Type B pancreatic cell (in vitro differentiated cells): Measurements from ENCODE around the gene PLEKHA6. TPM values are rescaled to one million over a fixed set of nuclear protein-coding genes. Genes with fewer than 3 reads are reported as not detected.

Experiments
- DNase-seq: peaks from one replicate; pipeline ENCODE4 v3.0.0; 2021; ENCODE audit warnings: mixed read lengths; ENCODE audit not compliant: unreplicated experiment; ENCODE audit errors: extremely low spot score
- H3K27ac Mint-ChIP-seq: 2 replicates; pipeline ENCODE4 v1.8.0; 2021; ENCODE audit warnings: mild to moderate bottlenecking, mixed read lengths
- H3K27me3 Mint-ChIP-seq: 2 replicates; pipeline ENCODE4 v1.8.0; 2021; ENCODE audit warnings: mixed read lengths
- H3K36me3 Mint-ChIP-seq: 2 replicates; pipeline ENCODE4 v1.8.0; 2021; ENCODE audit warnings: mixed read lengths
- H3K4me1 Mint-ChIP-seq: one replicate; pipeline ENCODE4 v1.8.0; 2021; ENCODE audit warnings: mixed read lengths; ENCODE audit not compliant: unreplicated experiment
- H3K4me3 Mint-ChIP-seq: 2 replicates; pipeline ENCODE4 v1.8.0; 2021; ENCODE audit warnings: mild to moderate bottlenecking, mixed read lengths
- H3K9me3 Mint-ChIP-seq: 2 replicates; pipeline ENCODE4 v1.8.0; 2021; ENCODE audit warnings: mixed read lengths
- total RNA-seq: library from RNA; stranded (reverse); gene quantifications from 2 replicates; pipeline ENCODE4 v1.2.1, GENCODE V29; 2021; ENCODE audit warnings: low replicate concordance
- TF ChIP-seq, protein P1 (sequence below): fragments of 200-600 bp; sonication (generic); conservative IDR thresholded peaks from 2 replicates; pipeline ENCODE4 v1.5.0; 2021; ENCODE audit warnings: antibody characterized with exemption, mild to moderate bottlenecking

PLEKHA6 gene
- total RNA-seq, 1 donor from 2014 or later = 37.8 TPM

DNA sequence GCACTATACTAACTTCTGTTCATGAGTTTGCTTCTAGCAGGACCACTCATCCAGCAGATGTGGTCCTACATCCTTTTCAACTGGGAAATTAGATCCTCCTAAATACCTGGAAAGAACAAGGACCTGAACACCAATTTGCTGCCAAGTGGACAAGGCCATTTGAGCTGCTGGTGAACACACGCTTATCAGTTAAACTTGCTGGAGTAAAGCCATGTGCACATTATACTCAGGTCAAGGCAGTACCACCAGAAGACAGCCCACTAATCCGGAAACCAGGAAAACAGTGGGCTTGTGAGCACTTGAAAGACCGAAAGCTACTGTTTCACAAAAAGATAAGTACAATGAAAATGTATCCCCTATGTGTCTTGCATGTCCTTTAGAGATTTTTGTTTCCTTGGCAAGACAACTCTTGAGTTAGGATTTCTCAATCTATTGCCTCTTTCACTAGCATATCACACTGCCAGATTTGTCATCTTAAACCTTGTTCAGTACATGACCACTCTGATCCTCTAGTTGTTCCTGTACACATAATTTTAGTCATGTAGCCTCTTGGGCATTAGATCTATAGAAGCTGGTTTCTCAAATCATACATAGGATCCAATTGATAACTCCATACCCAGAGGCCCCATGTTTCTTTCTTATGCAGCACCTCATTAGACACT, 189.1 kb downstream of the PLEKHA6 start:
- Mint-ChIP-seq H3K4me1 (no peaks in the 10 kb centered on the region), H3K27me3 (no peaks in the 10 kb centered on the region), H3K27ac (no peak overlapping the region), H3K4me3 (no peak overlapping the region), H3K9me3 (no peaks in the 10 kb centered on the region), H3K36me3 (no peaks in the 10 kb centered on the region)
- TF ChIP-seq, protein P1, sequence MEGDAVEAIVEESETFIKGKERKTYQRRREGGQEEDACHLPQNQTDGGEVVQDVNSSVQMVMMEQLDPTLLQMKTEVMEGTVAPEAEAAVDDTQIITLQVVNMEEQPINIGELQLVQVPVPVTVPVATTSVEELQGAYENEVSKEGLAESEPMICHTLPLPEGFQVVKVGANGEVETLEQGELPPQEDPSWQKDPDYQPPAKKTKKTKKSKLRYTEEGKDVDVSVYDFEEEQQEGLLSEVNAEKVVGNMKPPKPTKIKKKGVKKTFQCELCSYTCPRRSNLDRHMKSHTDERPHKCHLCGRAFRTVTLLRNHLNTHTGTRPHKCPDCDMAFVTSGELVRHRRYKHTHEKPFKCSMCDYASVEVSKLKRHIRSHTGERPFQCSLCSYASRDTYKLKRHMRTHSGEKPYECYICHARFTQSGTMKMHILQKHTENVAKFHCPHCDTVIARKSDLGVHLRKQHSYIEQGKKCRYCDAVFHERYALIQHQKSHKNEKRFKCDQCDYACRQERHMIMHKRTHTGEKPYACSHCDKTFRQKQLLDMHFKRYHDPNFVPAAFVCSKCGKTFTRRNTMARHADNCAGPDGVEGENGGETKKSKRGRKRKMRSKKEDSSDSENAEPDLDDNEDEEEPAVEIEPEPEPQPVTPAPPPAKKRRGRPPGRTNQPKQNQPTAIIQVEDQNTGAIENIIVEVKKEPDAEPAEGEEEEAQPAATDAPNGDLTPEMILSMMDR = no peak
- no peak for DNase-seq

DNA sequence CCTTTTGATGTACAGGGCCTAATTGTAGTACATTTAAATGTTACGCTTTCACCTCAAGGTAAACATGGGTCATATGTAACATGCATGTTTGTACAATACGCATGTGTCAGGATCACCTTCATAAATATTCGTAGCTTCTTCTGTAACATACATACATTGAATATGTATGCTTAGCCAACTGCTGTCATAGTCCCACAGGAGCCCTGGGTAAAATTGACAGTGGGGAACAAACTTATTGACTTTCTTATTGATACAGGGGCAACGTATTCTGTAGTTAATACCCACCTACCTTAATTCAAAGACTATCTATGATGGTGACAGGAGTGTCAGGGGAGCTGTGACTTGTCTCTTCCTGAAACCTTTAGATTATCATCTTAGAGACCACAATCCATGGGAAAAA, 189.9 kb downstream of the PLEKHA6 start:
- TF ChIP-seq, protein P1 = no peak
- Mint-ChIP-seq H3K4me1 (no peaks in the 10 kb centered on the region), H3K4me3 (no peak overlapping the region), H3K27ac (no peak overlapping the region), H3K36me3 (no peaks in the 10 kb centered on the region), H3K9me3 (no peaks in the 10 kb centered on the region), H3K27me3 (no peaks in the 10 kb centered on the region)
- DNase-seq = no peak

Other genes starting within 250 kb of the PLEKHA6 start
- gene ETNK2, start 207.9 kb downstream of the PLEKHA6 start, total RNA-seq = 7.3 and 10.0 TPM in 2 replicates
- 0.69 and 1.2 TPM in 2 replicates for gene REN, start 193.6 kb downstream of the PLEKHA6 start, total RNA-seq
- gene KISS1, start 163.4 kb downstream of the PLEKHA6 start, total RNA-seq = 0.48 and 0.55 TPM in 2 replicates
- gene GOLT1A, start 145.9 kb downstream of the PLEKHA6 start, total RNA-seq = 7.0 and 9.7 TPM in 2 replicates
- 43.3 and 48.9 TPM in 2 replicates for gene PPP1R15B, start 51.9 kb upstream of the PLEKHA6 start, total RNA-seq
- gene PIK3C2B, start 134.9 kb upstream of the PLEKHA6 start, total RNA-seq = 55.1 and 77.5 TPM in 2 replicates
- 70.0 and 101 TPM in 2 replicates for gene MDM4, start 156.5 kb upstream of the PLEKHA6 start, total RNA-seq